Measurements from ENCODE around the gene TAPBP.

The TAPBP gene

GRCh38 chr6:33318426-33319073 lies 4.7 kb upstream of the TAPBP start:
- DNase-seq: no peak

DNA sequence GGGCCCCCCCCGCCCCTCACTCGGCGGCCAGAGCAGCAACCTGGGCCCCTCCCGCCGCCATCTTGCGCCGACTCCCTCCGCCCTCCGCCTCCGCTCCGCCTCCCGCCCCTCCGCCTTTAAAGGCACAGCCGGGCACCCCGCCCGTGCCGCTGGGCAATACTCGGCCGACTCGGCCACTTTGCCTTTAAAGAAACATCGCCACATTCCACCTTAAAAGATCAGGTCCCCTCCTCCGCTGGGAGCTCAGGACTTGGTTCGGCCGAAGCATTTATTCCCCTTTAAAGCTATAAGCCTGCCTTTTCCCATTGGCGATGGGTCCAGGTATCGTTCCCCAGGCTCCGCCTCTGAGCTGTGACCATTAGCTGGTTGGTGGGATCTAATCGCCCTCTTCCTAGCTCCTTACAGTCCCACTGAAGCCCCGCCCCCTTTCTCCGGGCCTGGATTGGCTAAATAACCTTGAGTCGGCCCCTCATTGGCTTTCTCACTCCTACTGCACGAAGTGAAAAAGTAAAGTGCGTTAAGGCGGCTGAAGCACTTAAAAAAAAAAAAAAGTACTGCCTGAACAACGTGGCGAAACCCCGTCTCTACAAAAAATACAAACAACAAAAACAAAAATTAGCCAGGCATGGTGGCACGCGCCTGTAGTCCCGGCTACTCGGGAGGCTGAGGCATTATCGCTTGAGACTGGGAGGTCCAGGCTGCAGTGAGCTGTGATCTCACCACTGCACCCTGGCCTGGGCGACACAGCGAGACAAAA lies 4.0 kb upstream of the TAPBP start, which contains the start of gene ZBTB22:
Gene ZBTB22, minus strand, starts transcription at position 76 of the 757 bp plus-strand sequence. CDS start 828 bp downstream, outside the sequence.
- peak; percentile 98 for DNase-seq

- no peak for DNase-seq
These were observed 3.5 kb upstream of the TAPBP start for GRCh38 chr6:33317419-33317668.

- DNase-seq: no peak
These were observed 2.9 kb upstream of the TAPBP start for GRCh38 chr6:33316603-33317418.

DNA sequence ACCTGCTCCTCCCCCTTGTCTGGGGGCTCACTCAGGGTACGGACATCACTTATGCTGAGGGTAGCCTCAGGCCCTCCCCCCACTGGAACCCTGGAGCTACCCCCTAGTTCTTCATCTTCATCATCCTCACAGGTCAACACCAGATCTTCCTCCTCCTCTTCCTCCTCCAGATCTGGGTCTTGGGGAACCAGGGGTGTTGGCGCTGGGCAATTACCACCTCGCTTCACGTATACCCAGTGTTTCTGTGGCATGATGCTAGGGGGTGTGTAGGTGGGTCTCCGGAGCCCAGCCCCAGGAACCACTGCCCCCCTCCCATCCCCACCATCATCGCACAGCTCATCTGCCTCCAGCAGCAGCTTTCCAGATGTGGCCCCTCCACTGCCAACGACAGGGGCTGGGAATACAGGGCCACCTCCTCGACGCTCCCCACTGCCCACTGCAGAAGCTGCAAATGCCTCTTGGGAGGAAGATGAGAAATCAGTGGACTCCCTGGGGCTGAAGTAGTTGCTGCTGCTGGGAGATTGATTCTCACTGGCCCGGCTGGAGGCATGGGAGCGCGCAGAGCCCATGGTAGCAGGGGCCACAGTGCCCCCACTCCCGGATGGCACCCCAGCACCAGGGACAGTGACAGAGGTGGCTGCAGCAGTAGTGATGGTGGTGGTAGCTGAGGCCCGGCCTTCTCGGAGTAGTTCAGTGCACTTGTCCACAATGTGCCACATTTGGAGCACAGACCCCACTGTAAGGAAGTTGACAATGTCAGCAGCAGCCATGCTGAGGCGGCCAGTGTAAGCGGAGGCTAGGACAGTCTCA lies 2.1 kb upstream of the TAPBP start:
- no peak for DNase-seq

DNA sequence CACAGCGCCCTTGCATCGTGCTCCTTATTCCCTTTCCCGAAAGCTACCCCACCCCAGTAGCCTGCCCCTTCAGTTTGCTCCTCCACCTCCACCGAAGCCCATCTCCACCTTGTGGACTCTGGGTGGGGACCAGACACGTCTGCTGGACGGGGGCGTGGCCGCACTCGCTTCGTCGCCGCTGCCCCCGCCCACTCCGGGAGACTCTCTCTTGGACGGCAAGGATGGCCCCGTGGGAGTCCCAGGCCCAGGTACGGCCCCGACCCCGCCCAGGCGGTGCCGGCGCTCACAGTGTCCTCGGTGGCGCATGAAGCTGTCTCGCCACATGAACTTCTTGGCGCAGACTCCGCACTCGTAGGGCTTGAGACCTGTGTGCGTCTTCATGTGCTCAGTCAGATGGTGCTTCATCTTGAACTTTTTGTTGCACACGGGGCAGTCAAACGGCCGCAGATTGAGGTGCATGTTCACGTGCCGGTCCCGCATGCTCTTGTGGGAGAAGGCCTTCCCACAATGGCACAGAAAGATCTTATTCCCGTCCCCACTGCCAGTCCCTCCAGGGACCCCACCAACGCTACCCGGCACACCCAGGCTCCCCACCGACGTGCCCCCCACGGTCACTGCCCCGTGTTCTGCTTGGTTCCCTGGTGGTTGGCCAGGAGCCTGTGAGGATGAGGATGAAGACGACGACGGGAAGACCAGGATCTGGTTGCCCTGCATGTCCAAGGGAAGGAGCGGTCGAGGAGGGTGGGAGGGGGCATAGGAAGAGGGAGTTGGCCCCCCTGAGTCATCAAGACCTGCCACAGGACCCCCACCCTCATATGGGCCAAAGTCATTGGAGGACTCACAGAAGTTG lies 1.3 kb upstream of the TAPBP start:
- DNase-seq: peak; percentile 44

DNA sequence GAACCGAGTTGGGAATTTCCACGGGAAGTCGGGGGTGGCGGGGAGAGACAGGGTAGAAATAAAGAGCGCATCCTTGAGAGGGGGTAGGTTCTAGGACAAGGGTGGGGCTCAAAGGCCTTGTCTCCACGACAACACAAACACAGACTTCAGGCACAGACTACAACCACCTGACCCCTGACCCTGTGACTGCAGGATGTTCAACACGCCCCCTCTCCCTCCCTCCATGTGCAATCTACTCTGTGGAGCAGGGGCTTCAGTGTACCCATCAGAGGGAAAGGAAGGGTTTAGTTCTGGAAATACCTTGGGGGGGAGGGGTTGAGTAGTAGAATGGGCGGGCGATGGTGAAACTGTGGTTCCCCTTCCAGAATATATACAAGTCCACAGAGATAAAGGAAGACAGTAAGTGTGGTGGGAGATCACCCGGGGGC lies 651 bp upstream of the TAPBP start:
- peak; percentile 75 for DNase-seq

- DNase-seq: peak; percentile 66
These were observed 671 bp downstream of the TAPBP start for GRCh38 chr6:33313105-33313708.

- peak; percentile 89 for DNase-seq
These were observed 1.3 kb downstream of the TAPBP start for GRCh38 chr6:33312361-33313104.

DNA sequence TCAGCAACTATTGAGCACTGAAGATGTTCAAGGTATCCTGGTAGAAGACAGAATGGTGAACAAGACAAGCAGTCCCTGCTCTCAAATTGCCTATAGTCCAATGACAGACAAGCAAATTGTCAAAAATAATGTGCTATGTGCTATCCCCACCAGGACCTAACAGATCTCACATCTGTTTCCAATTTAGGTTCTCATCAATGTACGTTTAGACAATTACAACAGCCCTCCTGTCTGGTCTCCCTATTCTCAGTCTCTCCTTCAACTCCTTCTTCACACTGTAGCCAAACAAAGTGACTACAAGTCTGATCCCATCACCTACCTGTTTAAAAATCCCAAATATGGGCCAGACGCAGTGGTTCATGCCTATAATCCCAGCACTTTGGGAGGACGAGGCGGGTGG lies 7.5 kb downstream of the TAPBP start:
- DNase-seq: no peak

GRCh38 chr6:33305052-33305451 lies 8.8 kb downstream of the TAPBP start:
- DNase-seq: no peak

GRCh38 chr6:33304216-33304615 lies 9.7 kb downstream of the TAPBP start:
- no peak for DNase-seq

GRCh38 chr6:33301877-33302276 lies 12.0 kb downstream of the TAPBP start:
- DNase-seq: no peak

- peak; percentile 95 for DNase-seq
These were observed 14.5 kb downstream of the TAPBP start for GRCh38 chr6:33299237-33299944.

DNA sequence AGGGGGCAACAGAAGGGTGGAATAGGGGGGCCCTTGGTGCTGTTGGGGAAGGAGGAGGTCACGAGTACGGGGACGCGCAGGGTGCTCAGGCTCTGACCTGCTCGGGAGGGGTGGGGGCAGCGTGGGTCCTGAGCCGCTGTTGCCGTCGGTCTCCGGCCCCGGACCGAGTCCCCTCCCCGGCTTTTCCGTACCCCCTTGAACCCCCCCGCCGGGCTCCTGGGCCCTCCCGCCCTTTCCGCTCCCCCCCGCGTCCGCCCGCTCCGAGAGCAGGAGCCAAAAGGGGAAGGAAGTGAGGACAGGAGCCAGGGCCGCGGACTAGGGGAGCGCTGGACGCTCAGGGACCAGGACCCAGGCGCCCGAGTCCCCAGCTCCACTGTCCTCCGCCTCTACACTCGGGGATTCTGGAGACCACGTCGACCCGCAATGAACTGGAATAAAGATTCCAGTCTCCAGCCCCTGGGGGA lies 15.1 kb downstream of the TAPBP start, which contains the start of gene RGL2:
Gene RGL2, minus strand, starts transcription at position 170 of the 464 bp plus-strand sequence. CDS start 332 bp downstream, outside the sequence.
- DNase-seq: peak; percentile 71

- peak; percentile 76 for DNase-seq
These were observed 15.7 kb downstream of the TAPBP start for GRCh38 chr6:33297956-33298772.

DNA sequence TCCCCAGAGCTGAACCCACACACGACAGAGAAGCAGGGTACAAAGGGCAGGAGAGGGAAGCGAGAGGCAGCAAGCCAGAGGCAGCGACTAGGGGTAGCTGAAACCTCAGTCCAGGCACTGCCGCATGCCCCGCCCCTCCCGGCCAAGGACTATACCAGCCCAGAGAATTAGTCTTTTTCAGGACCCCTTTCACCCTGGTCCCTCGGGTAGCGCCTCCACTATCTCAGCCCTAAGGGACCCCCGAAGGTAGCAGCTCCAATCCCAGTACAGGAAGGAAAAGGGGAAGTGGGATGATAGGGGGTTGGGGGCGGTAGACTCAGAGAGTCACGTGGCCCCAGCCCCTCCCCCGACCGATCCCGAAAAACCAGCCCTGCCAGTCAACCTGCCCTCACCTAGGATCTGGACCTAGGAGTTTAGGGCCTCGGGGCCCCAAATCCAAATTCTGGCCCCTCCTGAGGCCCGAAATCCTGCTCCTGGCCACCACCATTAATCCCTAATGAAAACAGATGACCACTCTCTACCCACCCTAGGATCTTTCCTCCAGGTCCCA lies 16.4 kb downstream of the TAPBP start:
- DNase-seq: no peak

- no peak for DNase-seq
These were observed 17.0 kb downstream of the TAPBP start for GRCh38 chr6:33296797-33297405.

Data from stimulated activated CD4-positive, alpha-beta T cell treated with anti-CD3 and anti-CD28 coated beads, Interleukin-15, amount 100 ng/mL, for 24 hours (primary cell).